Right ventricle myocardium superior (tissue), 1 donor: ENCODE data around the gene SYTL3. TPM values are rescaled to one million over a fixed set of nuclear protein-coding genes. Genes with fewer than 3 reads are reported as not detected.
"Not testable (repeated sequence)": the region's sequence is repeated elsewhere in the genome, so short reads cannot be mapped to it uniquely, and the experiment has no call there.

ENCODE experiments used
- ATAC-seq: fragments of 200-7000 bp; cut with Tn5 transposase; one replicate; pipeline ENCODE4 v1.9.1; 2020; ENCODE audit warnings: mild to moderate bottlenecking; ENCODE audit not compliant: poor library complexity
- DNase-seq: peaks from one replicate; pipeline ENCODE4 v3.0.0-alpha.2; 2020
- intact Hi-C: fragments of 100-400 bp; cut with DNase I; formaldehyde crosslinking; loops from one replicate; pipeline ENCODE4 v1.11.2; 2022
- total RNA-seq: library from RNA; stranded (reverse); fragmentation: NEBNext Ultra II Directional; extraction: Animal tissue kit (Norgen Biotek cat#: 25700); gene quantifications from one replicate; pipeline ENCODE4 v1.2.1, GENCODE V29; 2021
- donor health status: DM: no; HTN: yes; CAD: no; lungs with severe emphysema.

Gene SYTL3
- total RNA-seq, 1 donor from 2014 or later = 11.7 TPM

DNA sequence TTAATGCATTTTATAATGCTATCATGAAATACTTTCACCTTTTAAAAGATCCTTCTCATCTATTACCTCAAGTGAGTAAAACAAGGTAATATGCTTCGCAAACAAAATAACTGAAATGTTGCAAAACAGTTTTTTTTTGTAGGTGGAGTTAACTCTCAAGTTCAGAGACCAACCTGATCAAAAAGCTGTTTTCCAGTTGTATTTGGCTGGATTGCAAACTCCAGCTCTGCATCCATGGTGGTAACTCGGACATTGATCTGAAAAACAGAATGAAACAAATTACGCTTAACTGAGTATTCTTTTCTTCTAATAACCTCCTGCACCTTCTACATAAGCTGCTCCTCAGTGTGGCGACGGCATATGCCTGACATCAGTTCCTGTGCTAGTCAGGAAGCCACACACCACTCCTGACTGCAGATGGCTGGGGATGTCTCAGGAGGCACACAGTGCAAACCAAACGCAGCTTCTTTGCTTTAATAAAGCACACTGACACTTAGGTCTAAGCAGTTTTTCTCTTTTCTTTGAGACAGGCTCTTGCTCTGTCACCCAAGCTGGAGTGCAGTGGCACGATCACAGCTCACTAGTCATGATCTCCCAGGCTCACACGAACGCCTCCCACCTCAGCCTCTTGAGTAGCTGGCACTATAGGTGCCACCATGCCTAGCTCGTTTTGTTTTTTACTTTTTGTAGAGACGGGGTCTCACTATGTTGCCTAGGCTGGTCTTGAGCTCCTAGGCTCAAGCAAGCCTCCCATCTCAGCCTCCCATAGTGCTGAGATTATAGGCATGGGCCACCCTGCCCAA lies 139.5 kb downstream of the SYTL3 start:
- no peak for ATAC-seq
- intact Hi-C loops = loop anchor here (10.0 kb wide), 1 partner anchor 185 kb away; no protein-coding TSS in a partner anchor
- no peak for DNase-seq

DNA sequence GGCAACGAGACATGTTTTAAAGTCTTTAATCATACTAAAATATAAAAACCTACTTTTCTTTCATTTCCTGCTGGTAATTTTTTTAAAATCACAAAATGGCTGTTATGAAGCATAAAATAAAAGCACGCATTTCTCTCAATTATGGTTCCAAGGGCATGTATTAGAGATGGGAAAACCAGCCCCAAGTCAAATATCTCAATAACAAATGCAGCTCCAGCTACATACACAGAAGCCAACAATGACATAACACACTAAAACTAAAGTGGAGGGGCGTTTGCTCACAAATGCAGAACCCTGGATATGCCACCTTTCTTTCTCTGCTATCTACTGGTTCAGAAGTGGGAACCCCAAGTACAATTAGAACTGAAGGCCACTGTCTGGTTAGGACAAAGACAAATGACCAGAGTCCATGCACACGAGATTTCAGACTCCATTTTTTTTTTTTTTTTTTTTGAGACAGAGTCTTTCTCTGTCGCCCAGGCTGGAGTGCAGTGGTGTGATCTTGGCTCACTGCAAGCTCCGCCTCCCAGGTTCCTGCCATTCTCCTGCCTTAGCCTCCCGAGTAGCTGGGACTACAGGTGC lies 141.5 kb downstream of the SYTL3 start:
- DNase-seq = no peak
- no peak for ATAC-seq
- intact Hi-C loops = no loop called here

DNA sequence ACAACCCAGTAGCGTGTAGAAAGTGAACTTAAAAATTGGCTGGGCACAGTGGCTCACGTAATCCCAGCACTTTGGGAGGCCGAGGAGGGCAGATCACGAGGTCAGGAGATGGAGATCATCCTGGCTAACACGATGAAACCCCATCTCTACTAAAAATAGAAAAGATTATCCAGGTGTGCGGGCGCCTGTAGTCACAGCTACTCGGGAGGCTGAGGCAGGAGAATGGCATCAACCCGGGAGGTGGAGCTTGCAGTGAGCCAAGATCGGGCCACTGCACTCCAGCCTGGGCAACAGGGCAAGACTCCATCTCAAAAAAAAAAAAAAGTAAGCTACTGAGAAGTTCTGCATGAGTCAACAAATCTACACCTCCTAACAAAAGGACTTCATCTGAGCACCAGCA lies 142.7 kb downstream of the SYTL3 start:
- DNase-seq, ATAC-seq, intact Hi-C loops: not testable (repeated sequence)

DNA sequence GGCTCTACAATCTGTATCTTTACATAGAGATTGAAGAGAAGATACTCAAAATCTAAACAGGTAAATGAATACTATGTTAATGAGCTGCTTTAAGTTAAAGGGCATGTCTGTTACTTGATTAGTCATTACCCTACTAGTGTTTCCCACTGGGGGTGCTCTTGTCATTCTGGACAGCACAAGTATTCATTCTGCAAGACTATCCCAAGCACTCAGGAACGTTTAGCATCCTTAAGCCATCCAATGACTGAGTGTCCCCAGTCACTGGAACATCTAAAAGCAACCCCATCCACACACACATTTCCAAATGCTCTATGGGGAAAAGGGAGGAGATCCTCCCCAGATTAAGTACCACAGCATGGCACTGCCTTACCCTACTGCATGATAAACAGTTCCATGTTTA lies 143.6 kb downstream of the SYTL3 start:
- ATAC-seq (peak; percentile 33), DNase-seq (no peak)
- intact Hi-C loops = no loop called here

GRCh38 chr6:158795516-158795915 lies 145.7 kb downstream of the SYTL3 start:
- intact Hi-C loops = no loop called here
- no peak for DNase-seq
- no peak for ATAC-seq

DNA sequence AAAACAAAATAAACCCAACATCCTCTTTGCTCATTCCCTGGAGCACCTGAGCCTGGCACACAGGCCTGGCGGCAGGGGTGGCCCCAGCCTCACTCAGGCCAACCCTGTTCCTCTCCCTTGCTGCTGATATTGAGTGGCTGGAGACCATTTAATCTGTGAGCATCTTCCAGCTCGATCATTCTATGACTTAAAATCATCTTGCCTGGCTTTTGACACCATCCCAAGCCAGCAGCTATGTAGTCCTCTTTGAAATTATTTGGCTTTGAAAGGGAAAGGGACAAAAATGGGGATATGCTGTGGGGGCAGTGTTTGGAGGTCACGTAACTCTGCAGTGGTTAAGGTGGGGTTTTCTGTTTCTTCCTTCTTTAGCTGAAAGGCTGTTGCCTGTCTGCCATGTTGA lies 146.5 kb downstream of the SYTL3 start:
- intact Hi-C loops = no loop called here
- DNase-seq (no peak), ATAC-seq (no peak)

DNA sequence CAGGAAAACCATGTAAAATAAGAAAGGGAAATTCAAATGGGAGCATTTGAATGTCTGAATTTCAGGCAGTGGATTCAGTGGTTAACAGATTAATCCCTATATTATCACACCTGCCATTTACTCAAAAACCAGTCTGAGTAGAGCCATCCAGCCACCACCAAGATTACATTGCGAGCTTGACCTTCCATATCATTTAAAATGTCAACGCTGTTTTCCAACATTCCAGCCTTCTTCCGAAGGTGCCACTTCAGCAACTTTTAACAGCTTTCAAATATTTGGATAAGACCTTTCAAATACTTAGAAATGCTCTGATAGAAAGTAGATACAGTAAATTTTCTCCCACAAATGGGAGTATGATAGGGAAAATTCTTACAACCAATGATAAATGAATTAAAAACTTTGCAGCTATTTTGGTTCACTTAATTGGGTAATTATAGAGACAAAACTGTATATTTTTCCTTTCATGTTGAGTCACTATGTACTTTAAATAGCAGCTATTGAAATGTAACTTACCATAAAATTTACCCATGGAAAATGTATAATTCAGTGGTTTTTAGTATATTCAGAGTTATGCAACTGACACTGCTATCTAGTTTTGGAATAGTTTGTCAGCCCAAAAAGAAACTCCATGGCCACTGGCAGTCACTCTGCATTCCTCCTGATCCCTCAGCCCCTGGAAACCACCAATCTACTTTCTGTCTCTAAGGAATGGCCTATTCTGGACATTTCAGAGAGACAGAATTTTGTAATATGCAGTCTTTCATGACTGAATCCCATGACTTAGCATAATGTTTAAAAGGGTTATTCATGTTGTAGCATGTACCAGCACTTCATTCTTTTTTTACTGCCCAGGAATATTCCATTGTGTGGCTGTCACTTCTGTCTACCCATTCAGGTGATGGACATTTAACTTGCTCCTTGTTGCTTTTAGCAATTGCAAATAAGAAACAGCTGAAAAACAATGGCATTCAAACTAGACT lies 147.8 kb downstream of the SYTL3 start:
- intact Hi-C loops = no loop called here
- DNase-seq (no peak), ATAC-seq (peak; percentile 48)

GRCh38 chr6:158798311-158798710 lies 148.5 kb downstream of the SYTL3 start:
- ATAC-seq = no peak
- intact Hi-C loops = no loop called here
- DNase-seq = no peak

DNA sequence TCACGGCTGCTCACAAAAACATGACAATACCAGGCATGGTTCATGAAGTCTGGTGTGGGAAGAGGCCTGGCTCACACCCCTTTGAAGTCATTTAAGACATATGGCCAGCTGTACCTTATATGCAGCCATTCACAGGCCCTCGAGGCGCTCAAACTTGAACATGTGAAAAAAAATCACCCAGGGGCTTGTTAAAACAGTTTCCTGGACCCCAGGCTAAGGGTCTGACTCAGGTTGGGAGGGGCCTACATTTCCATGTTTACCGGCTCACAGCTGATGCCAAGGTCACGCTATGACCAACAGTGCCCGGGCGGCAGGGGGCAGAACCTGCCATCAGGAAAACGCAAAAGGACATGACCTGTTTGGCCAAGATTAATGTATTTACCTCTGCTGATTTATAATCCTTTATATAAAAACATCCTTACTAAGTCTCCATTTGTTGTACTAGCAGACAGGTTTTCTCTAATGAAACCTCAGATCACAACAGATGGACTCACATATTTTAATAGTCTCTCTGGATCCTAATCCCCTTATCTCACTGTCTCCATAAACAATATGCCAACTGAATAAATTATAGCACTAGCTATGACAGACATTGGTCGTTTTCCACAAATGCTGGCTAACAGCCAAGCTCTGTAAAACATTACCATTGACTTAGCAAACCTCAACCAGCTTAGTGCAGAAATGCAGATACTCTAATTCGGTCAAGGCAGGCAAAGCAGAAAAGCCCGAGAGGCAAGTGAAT lies 149.4 kb downstream of the SYTL3 start:
- ATAC-seq = peak; percentile 32
- intact Hi-C loops = no loop called here
- DNase-seq = no peak

DNA sequence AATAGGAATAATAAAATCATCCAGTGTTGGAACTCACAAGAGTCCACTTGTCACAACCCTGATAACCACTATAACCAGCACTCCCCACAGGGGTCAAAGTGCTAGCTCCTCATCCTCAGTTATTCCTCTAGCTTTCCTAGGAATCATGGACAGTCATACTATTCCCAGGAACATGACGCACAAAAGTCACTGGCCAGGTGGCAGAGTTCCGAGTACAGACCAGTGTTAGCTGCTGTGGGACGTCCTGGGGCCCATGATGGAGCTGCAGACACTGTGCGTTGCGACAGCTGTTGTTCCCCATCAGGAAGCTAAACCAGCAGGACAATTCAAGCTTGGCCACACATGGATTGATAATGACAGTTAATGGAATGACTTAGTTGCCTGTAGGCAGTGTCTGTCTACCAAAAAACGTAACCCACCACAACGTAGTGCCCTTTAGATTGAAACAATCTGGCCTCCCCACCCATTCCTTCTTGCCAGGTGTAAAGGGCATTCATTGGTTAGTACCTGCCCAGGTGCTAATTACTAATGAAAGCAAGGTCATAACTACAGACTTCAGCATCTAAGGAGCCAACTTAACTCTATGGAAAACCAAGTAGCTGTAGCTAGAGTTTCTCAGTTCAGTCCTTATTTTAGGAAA lies 151.9 kb downstream of the SYTL3 start:
- intact Hi-C loops = no loop called here

DNA sequence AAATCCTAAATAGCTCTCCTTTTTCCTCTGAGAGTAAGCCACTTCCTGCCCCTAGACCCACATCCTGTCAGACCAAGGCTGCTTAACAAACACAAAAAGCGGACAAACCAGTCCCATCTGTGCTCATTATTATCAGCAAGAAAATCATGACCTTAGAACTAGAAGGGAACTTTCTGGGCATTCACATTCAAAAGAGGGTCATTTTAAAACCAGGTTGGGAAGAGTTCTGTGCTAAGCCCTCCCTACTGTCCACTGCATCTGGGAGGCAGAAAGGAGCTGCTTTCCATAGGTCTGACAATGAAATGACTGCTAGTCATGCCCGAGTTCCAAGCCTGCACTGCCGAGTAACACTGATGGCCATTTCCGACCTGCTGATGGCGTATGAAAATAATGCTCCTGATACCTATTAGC lies 153.9 kb downstream of the SYTL3 start:
- intact Hi-C loops = no loop called here
- ATAC-seq (no peak), DNase-seq (no peak)

More for the DNA sequence above, 151.9 kb downstream of the SYTL3 start:
- DNase-seq (peak; percentile 74), ATAC-seq (peak; percentile 82)

GRCh38 chr6:158804207-158804606 lies 154.4 kb downstream of the SYTL3 start:
- DNase-seq (no peak), ATAC-seq (no peak)
- intact Hi-C loops = no loop called here

- ATAC-seq = no peak
- intact Hi-C loops = no loop called here
- DNase-seq = no peak
Measured at GRCh38 chr6:158805698-158806377, 156.0 kb downstream of the SYTL3 start.

DNA sequence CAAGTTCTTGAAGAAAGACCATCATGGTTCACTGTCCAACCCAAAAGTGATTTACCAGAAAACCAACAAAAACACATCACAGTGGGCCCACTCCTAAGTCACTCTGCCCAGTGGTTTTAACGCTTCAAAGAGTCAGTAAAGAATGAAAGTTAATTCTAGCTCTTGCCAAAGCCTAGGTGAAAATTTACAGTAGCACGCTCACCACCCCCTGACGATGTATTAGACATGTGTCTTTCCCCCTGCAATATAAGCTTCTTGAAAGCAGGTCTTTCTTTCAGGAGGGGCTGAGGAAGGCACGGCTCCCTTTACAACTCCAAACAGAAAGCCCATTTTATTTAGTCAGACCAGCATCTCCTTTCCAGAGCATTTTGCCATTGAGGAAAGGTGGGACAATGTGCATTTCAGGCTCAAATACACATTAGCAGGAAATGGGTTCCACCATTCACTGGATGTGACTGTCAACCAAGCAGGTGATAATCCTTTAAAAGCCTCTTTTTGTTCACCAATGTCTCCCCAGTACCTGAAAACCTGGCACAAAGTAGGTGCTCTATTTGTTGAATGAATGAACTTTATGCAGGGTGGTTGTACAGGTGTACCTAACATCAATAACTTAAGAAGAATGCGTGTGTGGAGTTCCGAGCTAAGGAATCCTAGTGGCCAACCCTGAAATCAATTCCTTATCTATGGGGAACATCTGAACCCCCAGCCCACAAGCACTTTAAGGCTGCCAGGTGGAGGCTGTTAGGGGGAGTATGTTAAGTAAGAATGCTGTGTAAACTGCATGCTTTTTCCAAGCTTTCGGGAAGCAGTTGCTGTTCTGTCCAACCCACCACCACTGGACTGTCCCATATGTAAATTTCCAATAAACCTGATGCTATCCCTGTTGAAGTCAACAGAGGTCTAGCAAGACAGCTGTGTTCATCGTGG lies 157.9 kb downstream of the SYTL3 start:
- DNase-seq (no peak), ATAC-seq (no peak)
- intact Hi-C loops = no loop called here

GRCh38 chr6:158808442-158808833 lies 158.6 kb downstream of the SYTL3 start:
- DNase-seq (no peak), ATAC-seq (no peak)
- intact Hi-C loops = no loop called here

DNA sequence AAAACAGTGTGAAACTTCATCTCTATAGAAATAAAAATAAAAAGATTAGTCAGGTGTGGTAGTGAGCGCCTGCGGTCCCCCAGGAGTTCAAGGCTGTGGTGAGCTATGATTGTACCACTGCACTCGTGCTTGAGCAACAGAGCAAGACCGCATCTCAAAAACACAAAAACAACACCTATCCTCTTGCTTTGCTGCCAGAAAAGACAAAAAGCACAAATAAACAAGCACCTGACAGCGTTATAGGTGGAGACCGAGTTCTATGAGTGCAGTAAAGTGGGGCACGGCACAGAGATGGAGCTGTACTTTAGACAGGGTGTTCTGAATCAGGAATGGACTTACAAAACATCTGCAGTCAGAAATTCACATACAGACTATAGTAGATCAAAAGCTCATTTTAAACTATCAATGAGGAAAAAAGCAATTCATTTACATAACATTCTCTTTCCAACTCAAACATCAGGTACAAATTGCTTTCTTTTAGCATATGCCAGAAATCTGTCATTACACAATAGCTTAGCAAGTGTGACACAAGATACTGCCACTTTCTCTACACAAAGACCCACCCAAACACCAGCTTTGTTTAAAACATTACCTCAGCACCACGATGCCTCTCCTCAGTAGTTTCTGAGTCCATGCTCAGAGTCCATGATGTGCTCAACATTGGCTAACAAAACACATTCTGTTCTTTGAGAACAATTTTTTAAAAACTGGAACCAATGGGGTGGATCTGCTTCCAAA lies 159.3 kb downstream of the SYTL3 start:
- no peak for DNase-seq
- ATAC-seq = peak; percentile 24
- intact Hi-C loops = no loop called here
